SU-DHL-6 (cell line): ENCODE results near the gene SPINT2.

Source experiments
- H2AFZ ChIP-seq: fragments of 200-600 bp; sonication (generic); 2 replicates; pipeline ENCODE4 v1.6.1; 2014; ENCODE audit warnings: low read depth, mild to moderate bottlenecking, moderate library complexity, mixed read lengths, antibody characterized with exemption, low read length; ENCODE audit not compliant: severe bottlenecking
- H3F3A ChIP-seq: fragments of 200-600 bp; shearing (Covaris generic); 2 replicates; pipeline ENCODE4 v1.6.0; 2016; ENCODE audit warnings: antibody characterized with exemption, mild to moderate bottlenecking; ENCODE audit not compliant: insufficient read depth
- H3K27ac ChIP-seq: fragments of 200-600 bp; sonication (generic); 2 replicates; pipeline ENCODE4 v1.5.1; 2016; ENCODE audit warnings: low read depth, mild to moderate bottlenecking, low read length, moderate library complexity, mixed read lengths
- H3K27me3 ChIP-seq: fragments of 200-600 bp; sonication (generic), shearing (Covaris generic); 2 replicates; pipeline ENCODE4 v1.6.0; 2014; ENCODE audit warnings: mild to moderate bottlenecking, low read length
- H3K36me3 ChIP-seq: fragments of 200-600 bp; sonication (generic); 2 replicates; pipeline ENCODE4 v1.6.1; 2014; ENCODE audit warnings: mild to moderate bottlenecking, low read length, mixed read lengths
- H3K4me2 ChIP-seq: fragments of 300-600, 200-600 bp; shearing (Covaris generic), sonication (generic); 2 replicates; pipeline ENCODE4 v1.6.0; 2014; ENCODE audit warnings: low read length, low read depth, mild to moderate bottlenecking; ENCODE audit not compliant: poor library complexity, severe bottlenecking
- H3K4me3 ChIP-seq: fragments of 200-600 bp; sonication (generic); 2 replicates; pipeline ENCODE4 v1.5.1; 2014; ENCODE audit warnings: antibody characterized with exemption, low read length, mild to moderate bottlenecking, mixed read lengths; ENCODE audit not compliant: insufficient read depth, poor library complexity, severe bottlenecking
- H3K79me2 ChIP-seq: fragments of 200-600 bp; sonication (generic); 2 replicates; pipeline ENCODE4 v1.6.1; 2014; ENCODE audit warnings: mild to moderate bottlenecking, low read length, moderate library complexity; ENCODE audit not compliant: insufficient read depth
- H3K9ac ChIP-seq: fragments of 200-600 bp; sonication (generic); 2 replicates; pipeline ENCODE4 v1.7.0; 2014; ENCODE audit warnings: mild to moderate bottlenecking, low read length
- H3K9me2 ChIP-seq: fragments of 200-600 bp; sonication (generic); replicated peaks from 2 replicates; pipeline ENCODE4 v1.6.1; 2014; ENCODE audit warnings: low read length; ENCODE audit not compliant: insufficient read depth
- H3K9me3 ChIP-seq: fragments of 200-600 bp; sonication (generic); 2 replicates; pipeline ENCODE4 v1.6.1; 2014; ENCODE audit warnings: low read length, mixed read lengths; ENCODE audit not compliant: insufficient read depth
- H4K20me1 ChIP-seq: fragments of 200-600 bp; sonication (generic); 2 replicates; pipeline ENCODE4 v1.6.1; 2014; ENCODE audit warnings: low read depth, mild to moderate bottlenecking, antibody characterized with exemption, low read length, moderate library complexity, mixed read lengths
- EZH2phosphoT487 ChIP-seq: fragments of 200-600 bp; sonication (generic), shearing (Covaris generic); conservative IDR thresholded peaks from 2 replicates; pipeline ENCODE4 v1.6.1; 2018; ENCODE audit warnings: mild to moderate bottlenecking, antibody characterized with exemption, low read length, moderate library complexity, mixed read lengths
- TF ChIP-seq, protein P1 (sequence below): fragments of 200-600 bp; sonication (generic); IDR thresholded peaks from one replicate; pipeline ENCODE4 v1.5.1; 2017; ENCODE audit warnings: antibody characterized with exemption, mild to moderate bottlenecking, low read length, moderate library complexity; ENCODE audit not compliant: insufficient read depth, poor library complexity, severe bottlenecking

The SPINT2 gene

DNA sequence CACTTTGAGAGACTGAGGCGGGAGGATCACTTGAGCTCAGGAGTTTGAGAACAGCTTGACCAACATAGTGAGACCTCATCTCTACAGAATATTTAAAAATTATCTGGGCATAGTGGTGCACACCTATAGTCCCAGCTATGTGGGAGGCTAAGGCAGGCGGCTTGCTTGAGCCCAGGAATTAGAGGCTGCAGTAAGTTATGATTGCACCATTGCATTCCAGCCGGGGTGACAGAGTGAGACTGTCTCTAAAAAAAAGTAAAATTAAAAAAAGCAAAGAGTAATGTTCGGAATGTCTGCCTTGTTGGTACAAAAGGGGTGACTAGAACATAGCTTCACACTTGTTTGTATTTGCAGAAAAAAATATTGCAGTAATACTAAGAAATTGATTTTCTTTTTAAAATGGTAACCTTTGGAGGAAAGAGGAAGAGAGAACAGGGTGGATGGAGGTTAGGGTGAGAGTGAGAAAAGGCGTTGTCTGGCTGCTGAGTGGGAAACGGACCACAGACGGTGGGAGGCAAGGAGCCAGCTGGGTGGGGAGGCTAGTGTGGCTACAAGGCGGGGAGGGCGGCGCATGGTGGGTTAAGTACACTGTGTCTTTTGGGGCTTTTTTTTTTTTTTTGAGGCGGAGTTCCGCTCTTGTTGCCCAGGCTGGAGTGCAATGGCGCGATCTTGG, 18.4 kb upstream of the SPINT2 start:
- TF ChIP-seq, protein P1, sequence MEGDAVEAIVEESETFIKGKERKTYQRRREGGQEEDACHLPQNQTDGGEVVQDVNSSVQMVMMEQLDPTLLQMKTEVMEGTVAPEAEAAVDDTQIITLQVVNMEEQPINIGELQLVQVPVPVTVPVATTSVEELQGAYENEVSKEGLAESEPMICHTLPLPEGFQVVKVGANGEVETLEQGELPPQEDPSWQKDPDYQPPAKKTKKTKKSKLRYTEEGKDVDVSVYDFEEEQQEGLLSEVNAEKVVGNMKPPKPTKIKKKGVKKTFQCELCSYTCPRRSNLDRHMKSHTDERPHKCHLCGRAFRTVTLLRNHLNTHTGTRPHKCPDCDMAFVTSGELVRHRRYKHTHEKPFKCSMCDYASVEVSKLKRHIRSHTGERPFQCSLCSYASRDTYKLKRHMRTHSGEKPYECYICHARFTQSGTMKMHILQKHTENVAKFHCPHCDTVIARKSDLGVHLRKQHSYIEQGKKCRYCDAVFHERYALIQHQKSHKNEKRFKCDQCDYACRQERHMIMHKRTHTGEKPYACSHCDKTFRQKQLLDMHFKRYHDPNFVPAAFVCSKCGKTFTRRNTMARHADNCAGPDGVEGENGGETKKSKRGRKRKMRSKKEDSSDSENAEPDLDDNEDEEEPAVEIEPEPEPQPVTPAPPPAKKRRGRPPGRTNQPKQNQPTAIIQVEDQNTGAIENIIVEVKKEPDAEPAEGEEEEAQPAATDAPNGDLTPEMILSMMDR, result no peak
- no peak for TF ChIP-seq EZH2phosphoT487

DNA sequence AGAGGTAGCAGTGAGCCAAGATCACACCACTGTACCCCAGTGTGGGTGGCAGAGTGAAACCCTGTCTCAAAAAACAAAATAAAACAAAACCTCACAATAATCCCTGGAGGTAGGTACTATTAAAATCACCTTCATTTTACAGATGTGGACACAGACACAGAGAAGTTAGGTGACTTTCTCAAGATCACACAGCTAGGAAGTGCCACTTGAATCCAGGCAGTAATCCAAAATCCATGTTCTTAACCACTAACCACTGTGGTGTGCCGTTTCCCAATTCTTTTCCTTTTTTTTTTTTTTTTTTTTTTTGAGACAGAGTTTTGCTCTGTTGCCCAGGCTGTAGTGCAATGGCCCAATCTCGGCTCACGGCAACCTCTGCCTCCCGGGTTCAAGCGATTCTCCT, 17.2 kb upstream of the SPINT2 start:
- Histone ChIP-seq H3K9me2 (no peaks in the 10 kb centered on the region), H3K4me3 (no peak overlapping the region), H3K27me3 (no peaks in the 10 kb centered on the region), H3K27ac (no peak overlapping the region), H3K9ac (no peak overlapping the region), H3K79me2 (no peaks in the 10 kb centered on the region), H3F3A (no peaks in the 10 kb centered on the region), H3K9me3 (no peaks in the 10 kb centered on the region), H4K20me1 (no peaks in the 10 kb centered on the region), H2AFZ (no peak overlapping the region), H3K36me3 (no peaks in the 10 kb centered on the region), H3K4me2 (no peak overlapping the region)
- TF ChIP-seq, protein P1, result no peak
- no peak for TF ChIP-seq EZH2phosphoT487

More for the DNA sequence above, 18.4 kb upstream of the SPINT2 start:
- H2AFZ ChIP-seq, result no peak overlapping the region
- no peak overlapping the region for H3K4me2 ChIP-seq
- H3K9me2 ChIP-seq, result no peaks in the 10 kb centered on the region
- H3K36me3 ChIP-seq, result no peaks in the 10 kb centered on the region
- H3K9me3 ChIP-seq, result no peaks in the 10 kb centered on the region
- no peaks in the 10 kb centered on the region for H3K27me3 ChIP-seq
- no peak overlapping the region for H3K4me3 ChIP-seq
- no peaks in the 10 kb centered on the region for H3K79me2 ChIP-seq
- H3K9ac ChIP-seq, result no peak overlapping the region
- no peaks in the 10 kb centered on the region for H4K20me1 ChIP-seq
- no peaks in the 10 kb centered on the region for H3F3A ChIP-seq
- H3K27ac ChIP-seq, result no peak overlapping the region

DNA sequence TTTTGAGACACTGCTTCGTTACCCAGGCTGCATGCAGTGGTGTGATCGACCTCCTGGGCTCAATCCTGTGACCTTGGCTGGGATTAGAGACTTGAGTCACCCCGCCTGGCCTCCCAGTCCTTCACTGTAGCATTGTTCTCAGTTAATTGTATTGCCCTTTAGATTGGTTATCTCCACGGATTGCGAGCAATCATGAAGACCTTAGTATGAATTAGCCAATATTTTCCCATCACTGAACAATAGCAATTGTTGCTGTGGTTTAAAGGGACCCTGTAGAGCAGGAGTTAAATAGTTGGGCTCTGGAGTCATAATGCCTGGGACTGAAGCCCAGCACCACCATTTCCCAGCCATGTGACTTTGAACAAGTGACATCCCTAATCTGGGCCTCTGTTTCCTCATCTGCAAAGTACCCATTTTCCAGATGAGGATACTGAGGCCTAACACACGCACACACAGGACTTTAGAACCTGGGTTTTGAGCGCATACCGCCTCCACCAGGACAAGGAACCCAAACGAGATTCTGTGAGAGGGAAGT, 16.6 kb upstream of the SPINT2 start:
- Histone ChIP-seq H3K4me2 (no peak overlapping the region), H4K20me1 (no peaks in the 10 kb centered on the region), H3K9me2 (no peaks in the 10 kb centered on the region), H3K9ac (no peak overlapping the region), H3K27me3 (no peaks in the 10 kb centered on the region), H3K79me2 (no peaks in the 10 kb centered on the region), H3K4me3 (no peak overlapping the region), H3K9me3 (no peaks in the 10 kb centered on the region), H3F3A (no peaks in the 10 kb centered on the region), H3K27ac (no peak overlapping the region), H2AFZ (no peak overlapping the region), H3K36me3 (no peaks in the 10 kb centered on the region)
- TF ChIP-seq EZH2phosphoT487, result no peak
- TF ChIP-seq, protein P1, result no peak
